B cell (primary cell): ENCODE measurements around the gene SLC18A3. TPM values are rescaled to one million over a fixed set of nuclear protein-coding genes. Genes with fewer than 3 reads are reported as not detected.

ENCODE experiments used
- ATAC-seq: fragments of 200-7000 bp; cut with Tn5 transposase; one replicate; pipeline ENCODE4 v1.10.0; 2021; ENCODE audit warnings: low read depth, mild to moderate bottlenecking, moderate number of reproducible peaks, moderate library complexity
- CTCF ChIA-PET: fragments of 350-600 bp; sonication (Branson Sonifier 250); formaldehyde crosslinking; loops from one replicate; lab custom pipeline; 2021; ENCODE audit warnings: antibody characterized with exemption, inconsistent platforms; lab: Charles Lee
- POLR2A ChIA-PET: fragments of 350-600 bp; sonication (Branson Sonifier 250); formaldehyde crosslinking; loops from one replicate; lab custom pipeline; 2021; ENCODE audit warnings: antibody characterized with exemption; lab: Charles Lee
- DNase-seq: peaks from one replicate; pipeline ENCODE4 v3.0.0; 2013
- H2AFZ ChIP-seq: 2 replicates; pipeline ENCODE4 v1.6.1; 2012; ENCODE audit warnings: mild to moderate bottlenecking, low read depth, low read length; ENCODE audit not compliant: insufficient read depth, poor library complexity, severe bottlenecking
- H3K27ac ChIP-seq, 2 donors: 1 replicate in 1 of 2; 2 replicates in 1 of 2; pipeline ENCODE4 v1.5.1; 2012 to 2013; ENCODE audit warnings: low read length in 2 of 2, mild to moderate bottlenecking in 2 of 2, moderate library complexity in 1 of 2
- H3K27me3 ChIP-seq, 4 experiments: fragments of 200-600 bp in 1 of 4; sonication (generic) in 1 of 4; replicated peaks in 1 of 4; 1 replicate in 2 of 4; 2 replicates in 2 of 4; pipeline versions ENCODE4 v1.6.1 to v1.7.0; 2013 to 2016; ENCODE audit warnings: low read length in 3 of 4, mild to moderate bottlenecking in 2 of 4, mixed read lengths in 1 of 4, moderate library complexity in 1 of 4; ENCODE audit not compliant: insufficient read depth in 4 of 4, control insufficient read depth in 3 of 4; ENCODE audit errors: control extremely low read depth in 1 of 4
- H3K36me3 ChIP-seq, 2 experiments: replicated peaks in 1 of 2; 1 replicate in 1 of 2; 2 replicates in 1 of 2; pipeline versions ENCODE4 v1.6.1 to v1.7.1; 2013; ENCODE audit warnings: low read length in 1 of 2; ENCODE audit not compliant: insufficient read depth in 2 of 2, control insufficient read depth in 1 of 2; ENCODE audit errors: control extremely low read depth in 1 of 2, extremely low read depth in 1 of 2
- H3K4me1 ChIP-seq, 2 donors: fragments of 200-600 bp in 1 of 2; sonication (generic) in 1 of 2; 1 replicate in 1 of 2; 2 replicates in 1 of 2; pipeline versions ENCODE4 v1.5.1 to v1.6.1; 2013 to 2017; ENCODE audit warnings: low read length in 2 of 2; ENCODE audit not compliant: control insufficient read depth in 2 of 2, insufficient read depth in 2 of 2
- H3K4me2 ChIP-seq: replicated peaks from 2 replicates; pipeline ENCODE3; 2012; ENCODE audit warnings: mild to moderate bottlenecking, low read depth, low read length; ENCODE audit not compliant: poor library complexity, severe bottlenecking
- H3K4me3 ChIP-seq, 5 experiments: fragments of 200-600 bp in 1 of 5; sonication (generic) in 1 of 5; 1 replicate in 3 of 5; 2 replicates in 2 of 5; pipeline versions ENCODE4 v1.5.1 to v1.7.0; 2011 to 2016; ENCODE audit warnings: low read length in 4 of 5, mild to moderate bottlenecking in 4 of 5, low read depth in 2 of 5, control low read depth in 1 of 5, moderate library complexity in 1 of 5; ENCODE audit not compliant: insufficient read depth in 1 of 5; ENCODE audit errors: control extremely low read depth in 1 of 5, extremely low read depth in 1 of 5
- H3K79me2 ChIP-seq: fragments of 200-600 bp; sonication (generic); one replicate; pipeline ENCODE4 v1.6.0; 2016; ENCODE audit warnings: low read length; ENCODE audit not compliant: control insufficient read depth, insufficient read depth
- H3K9ac ChIP-seq: fragments of 200-600 bp; sonication (generic); 2 replicates; pipeline ENCODE4 v1.6.1; 2017; ENCODE audit warnings: mild to moderate bottlenecking, low read length, moderate library complexity
- H3K9me3 ChIP-seq, 3 donors: one replicate each; pipeline versions ENCODE4 v1.6.1 to v1.7.1; 2013; ENCODE audit warnings: low read length in 2 of 3; ENCODE audit not compliant: control insufficient read depth in 2 of 3, insufficient read depth in 1 of 3; ENCODE audit errors: control extremely low read depth in 1 of 3
- H4K20me1 ChIP-seq: 2 replicates; pipeline ENCODE4 v1.6.0; 2012; ENCODE audit warnings: mild to moderate bottlenecking, low read length; ENCODE audit not compliant: insufficient read depth, control insufficient read depth, poor library complexity, severe bottlenecking
- H3K27ac Mint-ChIP-seq: one replicate; pipeline ENCODE4 v1.8.0; 2021; ENCODE audit warnings: mixed read lengths
- H3K27me3 Mint-ChIP-seq: one replicate; pipeline ENCODE4 v1.8.0; 2021; ENCODE audit warnings: mixed read lengths
- H3K4me1 Mint-ChIP-seq: one replicate; pipeline ENCODE4 v1.8.0; 2021; ENCODE audit warnings: mixed read lengths
- H3K4me3 Mint-ChIP-seq: one replicate; pipeline ENCODE4 v1.8.0; 2021; ENCODE audit warnings: mixed read lengths
- H3K9me3 Mint-ChIP-seq: one replicate; pipeline ENCODE4 v1.8.0; 2022; ENCODE audit warnings: mixed read lengths; ENCODE audit not compliant: insufficient read depth
- EZH2 ChIP-seq: IDR thresholded peaks from 2 replicates; pipeline ENCODE4 v1.6.1; 2012; ENCODE audit warnings: borderline replicate concordance, low read depth, mild to moderate bottlenecking, moderate library complexity, low read length; ENCODE audit not compliant: insufficient read depth, poor library complexity, severe bottlenecking
- WGBS: methylation state at CpG from one replicate; pipeline ENCODE4 v1.1.5; 2013; ENCODE audit warnings: missing lambda C conversion rate; ENCODE audit not compliant: insufficient coverage; 5-methylcytosine and 5-hydroxymethylcytosine counted together
- intact Hi-C: fragments of 100-400 bp; cut with micrococcal nuclease; formaldehyde crosslinking; loops from one replicate; pipeline ENCODE4 v1.10.0; 2022
- polyA plus RNA-seq: library from polyadenylated mRNA; depleted of rRNA; stranded (reverse); fragments of >200 nt; gene quantifications from 2 replicates; pipeline ENCODE4 v1.2.3, GENCODE V29; 2012
- total RNA-seq, 2 donors: library from RNA; stranded (reverse); fragments of 120-200 nt in 1 of 2; gene quantifications; 1 replicate in 1 of 2; 2 replicates in 1 of 2; pipeline versions ENCODE4 v1.2.3 to v1.2.4, GENCODE V29; 2013 to 2022
- TF ChIP-seq, protein P1 (sequence below): fragments of 200-600 bp; IDR thresholded peaks from one replicate; pipeline ENCODE4 v1.8.0; 2022; ENCODE audit warnings: antibody characterized with exemption, mild to moderate bottlenecking

The SLC18A3 gene
- total and polyA plus RNA-seq, 2 donors (not counting 1 experiment from before 2014, with no cell fraction given) = not detected

DNA sequence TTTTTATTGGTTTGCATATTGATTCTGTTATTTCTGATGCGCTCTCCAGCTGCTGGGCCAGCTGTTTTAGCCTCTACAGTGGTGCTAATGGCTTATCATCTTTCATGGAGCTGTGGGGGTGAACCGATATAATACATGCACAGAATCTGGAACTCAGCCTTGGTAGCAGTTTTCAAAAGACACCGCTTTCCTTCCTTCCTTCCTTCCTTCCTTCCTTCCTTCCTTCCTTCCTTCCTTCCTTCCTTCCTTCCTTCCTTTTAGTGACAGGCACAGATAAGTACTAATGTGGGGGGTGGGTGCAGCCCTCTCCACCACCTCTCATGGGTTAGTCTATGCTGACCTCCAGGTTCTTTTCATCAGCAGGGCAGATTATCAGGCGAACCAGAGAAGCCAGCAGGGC is 37.4 kb downstream of the SLC18A3 start:
- no peak overlapping the region for H3K4me3 Mint-ChIP-seq
- 83% methylated on average over 1 of the region's 4 CpGs for WGBS
- H3K4me3 ChIP-seq = no peak overlapping the region

DNA sequence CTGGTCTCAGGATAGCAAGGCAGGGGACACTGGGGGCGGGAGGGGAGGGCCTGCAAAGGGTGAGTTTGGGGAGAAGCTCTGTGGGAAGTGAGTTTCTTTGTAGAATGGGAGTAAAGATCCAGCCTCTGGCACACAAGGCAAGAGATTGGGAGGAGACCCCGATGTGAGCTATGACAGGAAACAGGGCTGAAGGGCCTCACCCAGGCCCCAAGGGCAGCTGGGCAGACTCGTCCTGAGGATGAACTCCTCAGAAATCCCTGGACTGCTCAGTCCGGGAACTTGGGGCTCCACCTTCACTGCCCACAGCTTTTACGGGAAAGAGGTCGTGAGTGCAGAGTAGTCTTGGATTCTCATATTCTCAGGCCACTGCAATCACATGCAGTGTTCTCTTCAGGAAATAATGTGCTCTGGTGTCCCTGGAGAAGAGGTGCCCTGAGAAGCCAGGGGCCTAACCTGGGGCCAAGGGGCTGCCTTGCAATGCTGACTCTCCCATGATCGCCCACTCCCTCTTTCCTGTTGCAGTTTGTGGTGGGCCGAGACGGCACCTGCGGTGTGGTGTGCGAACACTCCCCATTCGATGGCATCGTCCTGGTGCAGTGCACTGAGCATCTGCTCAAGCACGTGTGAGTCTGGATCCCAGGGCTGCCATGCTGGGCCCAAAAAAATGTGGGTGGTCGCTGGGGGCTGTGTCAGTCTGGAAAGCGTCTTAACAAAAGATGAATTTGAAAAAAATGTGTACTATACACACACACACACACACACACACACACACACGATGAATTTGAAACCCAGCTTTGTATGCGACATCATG is 38.1 kb downstream of the SLC18A3 start:
- H3K9me3 Mint-ChIP-seq = no peaks in the 10 kb centered on the region
- intact Hi-C loops = no loop called here

More for the DNA sequence above, 37.4 kb downstream of the SLC18A3 start:
- TF ChIP-seq EZH2 = no peak
- TF ChIP-seq, protein P1, sequence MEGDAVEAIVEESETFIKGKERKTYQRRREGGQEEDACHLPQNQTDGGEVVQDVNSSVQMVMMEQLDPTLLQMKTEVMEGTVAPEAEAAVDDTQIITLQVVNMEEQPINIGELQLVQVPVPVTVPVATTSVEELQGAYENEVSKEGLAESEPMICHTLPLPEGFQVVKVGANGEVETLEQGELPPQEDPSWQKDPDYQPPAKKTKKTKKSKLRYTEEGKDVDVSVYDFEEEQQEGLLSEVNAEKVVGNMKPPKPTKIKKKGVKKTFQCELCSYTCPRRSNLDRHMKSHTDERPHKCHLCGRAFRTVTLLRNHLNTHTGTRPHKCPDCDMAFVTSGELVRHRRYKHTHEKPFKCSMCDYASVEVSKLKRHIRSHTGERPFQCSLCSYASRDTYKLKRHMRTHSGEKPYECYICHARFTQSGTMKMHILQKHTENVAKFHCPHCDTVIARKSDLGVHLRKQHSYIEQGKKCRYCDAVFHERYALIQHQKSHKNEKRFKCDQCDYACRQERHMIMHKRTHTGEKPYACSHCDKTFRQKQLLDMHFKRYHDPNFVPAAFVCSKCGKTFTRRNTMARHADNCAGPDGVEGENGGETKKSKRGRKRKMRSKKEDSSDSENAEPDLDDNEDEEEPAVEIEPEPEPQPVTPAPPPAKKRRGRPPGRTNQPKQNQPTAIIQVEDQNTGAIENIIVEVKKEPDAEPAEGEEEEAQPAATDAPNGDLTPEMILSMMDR = no peak
- H3K9me3 Mint-ChIP-seq = no peaks in the 10 kb centered on the region
- no peak overlapping the region for H3K27ac ChIP-seq
- H3K4me2 ChIP-seq = no peak overlapping the region
- H3K9me3 ChIP-seq = no peaks in the 10 kb centered on the region
- H3K36me3 ChIP-seq = no peaks in the 10 kb centered on the region
- H4K20me1 ChIP-seq = no peaks in the 10 kb centered on the region
- peaks cover 10% of the 10 kb centered on the region for H3K4me1 Mint-ChIP-seq
- peaks cover 0 to 6% of the 10 kb centered on the region in 2 donors for H3K4me1 ChIP-seq
- peaks cover 28% of the 10 kb centered on the region for H3K27me3 Mint-ChIP-seq
- no peak overlapping the region for H2AFZ ChIP-seq
- CTCF ChIA-PET = no interaction called here
- H3K27me3 ChIP-seq = peaks cover 0 to 3% (median 0%) of the 10 kb centered on the region in 4 experiments
- no peak for DNase-seq
- no peak overlapping the region for H3K9ac ChIP-seq
- POLR2A ChIA-PET = no interaction called here
- H3K27ac Mint-ChIP-seq = no peak overlapping the region
- H3K79me2 ChIP-seq = no peaks in the 10 kb centered on the region
- ATAC-seq = no peak
- intact Hi-C loops = no loop called here

More for the DNA sequence above, 38.1 kb downstream of the SLC18A3 start:
- H3K4me2 ChIP-seq = no peak overlapping the region
- ATAC-seq (no peak), DNase-seq (no peak)
- no peak overlapping the region for H2AFZ ChIP-seq
- CTCF ChIA-PET = no interaction called here
- no peaks in the 10 kb centered on the region for H3K79me2 ChIP-seq
- TF ChIP-seq, protein P1 = no peak
- no peak for TF ChIP-seq EZH2
- no peak overlapping the region for H3K27ac Mint-ChIP-seq
- H3K4me1 Mint-ChIP-seq = peaks cover 10% of the 10 kb centered on the region
- H3K27me3 Mint-ChIP-seq = peaks cover 23% of the 10 kb centered on the region
- peaks cover 0 to 6% of the 10 kb centered on the region in 2 donors for H3K4me1 ChIP-seq
- H3K27me3 ChIP-seq = no peaks in the 10 kb centered on the region
- POLR2A ChIA-PET = no interaction called here
- H3K9ac ChIP-seq = no peak overlapping the region
- no peak overlapping the region for H3K4me3 Mint-ChIP-seq
- no peaks in the 10 kb centered on the region for H3K9me3 ChIP-seq
- WGBS = 70% methylated on average over 15 of the region's 18 CpGs
- H4K20me1 ChIP-seq = no peaks in the 10 kb centered on the region
- no peak overlapping the region for H3K27ac ChIP-seq
- H3K36me3 ChIP-seq = no peaks in the 10 kb centered on the region
- H3K4me3 ChIP-seq = no peak overlapping the region
